GM12878 (cell line): Measurements from ENCODE around the gene SORCS2. TPM values are rescaled to one million over a fixed set of nuclear protein-coding genes. Genes with fewer than 3 reads are reported as not detected.

Experiments
- CEBPB ChIP-seq, 2 experiments: fragments of 150-350 bp in 1 of 2; IDR thresholded peaks; 2 replicates each; pipeline ENCODE4 v1.6.1; 2012 to 2014; ENCODE audit warnings: low read depth in 2 of 2, low read length in 2 of 2, borderline replicate concordance in 1 of 2, inconsistent platforms in 1 of 2
- EED ChIP-seq: sonication (generic); IDR thresholded peaks from 2 replicates; pipeline ENCODE4 v1.6.1; 2016; ENCODE audit warnings: antibody characterized with exemption, low read depth
- HDAC2 ChIP-seq: fragments of 200-600 bp; sonication (generic); IDR thresholded peaks from 2 replicates; pipeline ENCODE4 v1.6.1; 2017
- IKZF1 ChIP-seq: fragments of 450-650 bp; conservative IDR thresholded peaks from 2 replicates; pipeline ENCODE4 v1.6.1; 2017; ENCODE audit warnings: antibody characterized with exemption, mild to moderate bottlenecking
- SUZ12 ChIP-seq: fragments of 200-600 bp; sonication (generic); IDR thresholded peaks from one replicate; pipeline ENCODE4 v1.6.1; 2018; ENCODE audit warnings: antibody characterized with exemption, mild to moderate bottlenecking; ENCODE audit not compliant: unreplicated experiment
- polyA plus RNA-seq, 11 experiments: library from polyadenylated mRNA; depleted of rRNA in 4 of 11; unstranded in 6 of 11; stranded (reverse) in 5 of 11; fragments of >200 nt; fragmentation: Nextera tagmentation in 4 of 11; fragmentation: Illumina TruSeq in 1 of 11; extraction: Ambion mirVana in 4 of 11; extraction: Trizol in 1 of 11; gene quantifications; 1 replicate in 1 of 11; 2 replicates in 10 of 11; pipeline versions ENCODE4 v1.2.1 to v1.2.3, GENCODE V29; 2011 to 2016; ENCODE audit warnings: inconsistent platforms in 2 of 11, missing spikeins in 2 of 11, low read depth in 1 of 11
- total RNA-seq, 4 experiments: library from RNA; depleted of rRNA in 3 of 4; stranded (reverse); fragments of >200 nt in 3 of 4; fragmentation: Illumina TruSeq in 1 of 4; extraction: Trizol in 1 of 4; gene quantifications; 2 replicates each; pipeline versions ENCODE4 v1.2.1 to v1.2.3, GENCODE V29; 2013 to 2021
- TF ChIP-seq, protein P1 (sequence below): fragments of 450-650 bp; formaldehyde crosslinking; IDR thresholded peaks from 2 replicates; pipeline ENCODE4 v1.4.0; 2022; ENCODE audit warnings: mild to moderate bottlenecking, moderate library complexity
- TF ChIP-seq, protein P2 (sequence below): IDR thresholded peaks from 2 replicates; pipeline ENCODE4 v1.6.1; 2011; ENCODE audit warnings: low read depth, mild to moderate bottlenecking, low read length, moderate library complexity, borderline replicate concordance; ENCODE audit errors: extremely low read depth
- TF ChIP-seq, protein P3 (sequence below): fragments of 450-650 bp; IDR thresholded peaks from 2 replicates; pipeline ENCODE4 v1.6.1; 2018; ENCODE audit warnings: borderline replicate concordance, mild to moderate bottlenecking; ENCODE audit not compliant: partially characterized antibody

SORCS2 gene
- total and polyA plus RNA-seq, 10 of the 15 experiments (the other 5 are each of a cell fraction or from before 2014, with no cell fraction given) = 0.01 to 0.15 (median 0.05) TPM; not detected in 5

DNA sequence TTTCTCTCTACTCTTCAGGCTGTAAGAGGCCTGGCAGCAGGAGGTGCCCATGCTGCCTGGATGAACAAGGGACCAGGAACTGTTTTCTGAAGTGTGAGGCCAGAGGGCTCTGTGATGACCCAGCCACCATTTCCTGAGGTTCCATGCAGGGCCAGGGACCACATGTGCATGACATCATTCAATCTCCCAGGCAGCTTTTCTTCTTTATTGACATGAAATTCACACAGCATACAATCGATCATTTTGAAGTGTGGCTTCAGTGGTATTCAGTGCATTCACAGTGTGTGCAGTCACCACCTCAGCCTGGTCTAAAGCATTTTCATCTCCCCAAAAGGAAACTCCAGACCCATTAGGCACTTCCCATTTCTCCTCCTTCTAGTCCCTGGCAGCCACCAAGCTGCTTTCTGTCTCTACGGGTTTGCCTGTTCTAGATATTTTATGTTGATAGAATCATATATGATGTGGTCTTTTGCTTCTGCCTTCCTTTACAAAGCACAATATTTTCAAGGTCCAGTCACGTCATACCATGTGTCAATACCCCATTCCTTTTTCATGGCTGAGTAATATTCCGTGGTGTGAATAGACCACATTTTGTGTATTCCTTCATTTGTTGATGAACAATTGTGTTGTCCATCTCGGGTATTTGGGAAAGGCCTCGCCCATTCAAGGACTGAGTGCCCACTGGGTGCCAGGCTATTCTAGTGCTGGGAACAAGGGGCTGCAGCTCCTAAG lies 149.3 kb downstream of the SORCS2 start (continued):
- TF ChIP-seq, protein P1, sequence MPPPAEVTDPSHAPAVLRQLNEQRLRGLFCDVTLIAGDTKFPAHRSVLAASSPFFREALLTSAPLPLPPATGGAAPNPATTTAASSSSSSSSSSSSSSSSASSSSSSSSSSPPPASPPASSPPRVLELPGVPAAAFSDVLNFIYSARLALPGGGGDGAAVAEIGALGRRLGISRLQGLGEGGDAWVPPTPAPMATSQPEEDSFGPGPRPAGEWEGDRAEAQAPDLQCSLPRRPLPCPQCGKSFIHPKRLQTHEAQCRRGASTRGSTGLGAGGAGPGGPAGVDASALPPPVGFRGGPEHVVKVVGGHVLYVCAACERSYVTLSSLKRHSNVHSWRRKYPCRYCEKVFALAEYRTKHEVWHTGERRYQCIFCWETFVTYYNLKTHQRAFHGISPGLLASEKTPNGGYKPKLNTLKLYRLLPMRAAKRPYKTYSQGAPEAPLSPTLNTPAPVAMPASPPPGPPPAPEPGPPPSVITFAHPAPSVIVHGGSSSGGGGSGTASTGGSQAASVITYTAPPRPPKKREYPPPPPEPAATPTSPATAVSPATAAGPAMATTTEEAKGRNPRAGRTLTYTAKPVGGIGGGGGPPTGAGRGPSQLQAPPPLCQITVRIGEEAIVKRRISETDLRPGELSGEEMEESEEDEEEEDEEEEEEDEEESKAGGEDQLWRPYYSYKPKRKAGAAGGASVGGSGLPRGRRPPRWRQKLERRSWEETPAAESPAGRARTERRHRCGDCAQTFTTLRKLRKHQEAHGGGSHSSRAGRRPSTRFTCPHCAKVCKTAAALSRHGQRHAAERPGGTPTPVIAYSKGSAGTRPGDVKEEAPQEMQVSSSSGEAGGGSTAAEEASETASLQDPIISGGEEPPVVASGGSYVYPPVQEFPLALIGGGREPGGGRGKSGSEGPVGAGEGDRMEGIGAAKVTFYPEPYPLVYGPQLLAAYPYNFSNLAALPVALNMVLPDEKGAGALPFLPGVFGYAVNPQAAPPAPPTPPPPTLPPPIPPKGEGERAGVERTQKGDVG (CRISPR knock-in tag) = no peak
- TF ChIP-seq HDAC2 (no peak), CEBPB (IDR thresholded peaks at IDR 0.05; ENCODE audit: borderline replicate concordance in 1 of 2, low read depth in 2 of 2, low read length in 2 of 2) (no peak), IKZF1 (no peak), EED (no peak), SUZ12 (no peak)
- TF ChIP-seq, protein P2, sequence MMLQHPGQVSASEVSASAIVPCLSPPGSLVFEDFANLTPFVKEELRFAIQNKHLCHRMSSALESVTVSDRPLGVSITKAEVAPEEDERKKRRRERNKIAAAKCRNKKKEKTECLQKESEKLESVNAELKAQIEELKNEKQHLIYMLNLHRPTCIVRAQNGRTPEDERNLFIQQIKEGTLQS = no peak
- TF ChIP-seq, protein P3, sequence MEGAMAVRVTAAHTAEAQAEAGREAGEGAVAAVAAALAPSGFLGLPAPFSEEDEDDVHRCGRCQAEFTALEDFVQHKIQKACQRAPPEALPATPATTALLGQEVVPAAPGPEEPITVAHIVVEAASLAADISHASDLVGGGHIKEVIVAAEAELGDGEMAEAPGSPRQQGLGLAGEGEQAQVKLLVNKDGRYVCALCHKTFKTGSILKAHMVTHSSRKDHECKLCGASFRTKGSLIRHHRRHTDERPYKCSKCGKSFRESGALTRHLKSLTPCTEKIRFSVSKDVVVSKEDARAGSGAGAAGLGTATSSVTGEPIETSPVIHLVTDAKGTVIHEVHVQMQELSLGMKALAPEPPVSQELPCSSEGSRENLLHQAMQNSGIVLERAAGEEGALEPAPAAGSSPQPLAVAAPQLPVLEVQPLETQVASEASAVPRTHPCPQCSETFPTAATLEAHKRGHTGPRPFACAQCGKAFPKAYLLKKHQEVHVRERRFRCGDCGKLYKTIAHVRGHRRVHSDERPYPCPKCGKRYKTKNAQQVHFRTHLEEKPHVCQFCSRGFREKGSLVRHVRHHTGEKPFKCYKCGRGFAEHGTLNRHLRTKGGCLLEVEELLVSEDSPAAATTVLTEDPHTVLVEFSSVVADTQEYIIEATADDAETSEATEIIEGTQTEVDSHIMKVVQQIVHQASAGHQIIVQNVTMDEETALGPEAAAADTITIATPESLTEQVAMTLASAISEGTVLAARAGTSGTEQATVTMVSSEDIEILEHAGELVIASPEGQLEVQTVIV = no peak
- TF ChIP-seq, all 136 proteins: peak for 0
